ENCODE measurements around the gene JAK2.

GRCh38 chr9:5072871-5073270, 87.8 kb downstream of the JAK2 start:
- TF ChIP-seq CTCF (IDR thresholded peaks at IDR 0.05) (no peak), GABPA (IDR thresholded peaks at IDR 0.05; ENCODE audit: low read depth) (no peak), RCOR1 (IDR thresholded peaks at IDR 0.05; ENCODE audit: low read length) (no peak), POLR2AphosphoS5 (IDR thresholded peaks at IDR 0.05; ENCODE audit: low read depth, low read length) (no peak), TAF1 (IDR thresholded peaks at IDR 0.05; ENCODE audit: borderline replicate concordance, low read depth, low read length) (no peak)
